ENCODE measurements around the gene TMEM185B. TPM values are rescaled to one million over a fixed set of nuclear protein-coding genes. Genes with fewer than 3 reads are reported as not detected.
A peak's percentile ranks its signal among the peaks of the same experiment; 100 is the strongest.

The TMEM185B gene
- total RNA-seq, 4 donors from 2014 or later = 35.9 to 47.9 (median 44.6) TPM

DNA sequence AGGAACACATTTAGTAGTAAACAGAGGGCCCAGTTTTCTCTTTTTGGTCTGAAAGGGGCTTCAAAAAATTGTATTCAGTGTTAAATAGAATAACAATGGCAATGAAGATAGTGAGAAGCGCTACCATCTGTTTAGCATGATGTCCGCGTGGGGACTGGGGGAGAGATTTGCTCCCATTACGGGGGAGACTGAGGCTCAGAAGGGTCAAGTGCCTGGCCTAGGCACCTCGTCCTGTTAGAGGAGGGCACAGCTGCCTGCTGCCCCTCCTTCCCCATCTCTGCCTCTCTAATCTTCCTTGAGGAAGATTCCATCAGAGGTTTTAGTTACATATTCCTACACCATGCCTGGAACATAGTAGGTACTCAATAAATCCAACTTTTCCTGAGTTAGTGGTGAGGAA, 10.1 kb upstream of the TMEM185B start:
- Histone ChIP-seq H3K4me1 (peaks cover 3 to 13% of the 10 kb centered on the region in 2 donors), H3K27me3 (no peaks in the 10 kb centered on the region), H3K36me3 (no peaks in the 10 kb centered on the region), H3K9me3 (no peaks in the 10 kb centered on the region), H3K27ac (no peak overlapping the region), H3K4me3 (replicated peaks in 1 of 3) (no peak overlapping the region)
- TF ChIP-seq POLR2A (IDR thresholded peaks at IDR 0.05) (no peak), CTCF (IDR thresholded peaks at IDR 0.05) (no peak)
- intact Hi-C loops (cut with DNase I) = no loop called here
- WGBS, 2 donors = 87 to 90% methylated on average over 5 of the region's 5 CpGs
- DNase-seq = no peak

- H3K4me1 ChIP-seq = peaks cover 3 to 13% of the 10 kb centered on the region in 2 donors
- peak overlapping the region; percentile 68 to 77 (median 77) for H3K27ac ChIP-seq
- peak overlapping the region in 1 of 3 donors; percentile 21 for H3K4me3 ChIP-seq (replicated peaks in 1 of 3)
- no peaks in the 10 kb centered on the region for H3K36me3 ChIP-seq
- peak; percentile 66 for DNase-seq
- H3K27me3 ChIP-seq = no peaks in the 10 kb centered on the region
- intact Hi-C loops (cut with DNase I) = no loop called here
- 38 to 41% methylated on average over 8 to 15 of the region's 15 CpGs for WGBS, 2 donors
- TF ChIP-seq CTCF (IDR thresholded peaks at IDR 0.05) (no peak), POLR2A (IDR thresholded peaks at IDR 0.05) (no peak)
- no peaks in the 10 kb centered on the region for H3K9me3 ChIP-seq
Observed at GRCh38 chr2:120231974-120232635, 8.9 kb upstream of the TMEM185B start.

DNA sequence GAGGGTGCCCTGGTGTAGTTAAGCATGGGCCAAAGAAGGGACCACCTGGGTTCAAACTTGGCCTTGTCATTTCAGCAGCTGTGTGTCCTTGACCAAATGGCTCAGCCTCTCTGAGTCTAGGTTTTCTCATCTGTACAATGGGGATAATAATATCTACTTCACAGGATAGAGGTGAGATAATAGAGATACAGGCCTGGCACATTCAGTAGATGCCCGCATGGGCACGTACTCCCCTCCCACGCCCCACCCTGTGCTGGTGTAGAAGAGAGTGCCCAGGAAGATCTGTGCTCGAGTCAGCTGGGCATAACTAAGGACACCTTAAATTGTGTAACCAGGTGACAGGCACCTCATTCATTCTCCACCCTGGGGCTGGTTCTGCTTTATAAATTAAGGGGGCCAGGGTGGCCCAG, 8.4 kb upstream of the TMEM185B start:
- Histone ChIP-seq H3K27me3 (no peaks in the 10 kb centered on the region), H3K4me3 (replicated peaks in 1 of 3) (no peak overlapping the region), H3K4me1 (peaks cover 3 to 13% of the 10 kb centered on the region in 2 donors), H3K36me3 (no peaks in the 10 kb centered on the region), H3K27ac (peak overlapping the region; percentile 68 to 77 (median 77)), H3K9me3 (no peaks in the 10 kb centered on the region)
- peak in 1 of 2 donors; percentile 21 for DNase-seq
- intact Hi-C loops (cut with DNase I) = no loop called here
- TF ChIP-seq POLR2A (IDR thresholded peaks at IDR 0.05) (no peak), CTCF (IDR thresholded peaks at IDR 0.05) (no peak)
- WGBS, 2 donors = 68 to 80% methylated on average over 4 of the region's 4 CpGs

- no peak overlapping the region for H3K4me3 ChIP-seq (replicated peaks in 1 of 3)
- WGBS, 2 donors = 91% methylated on average over 11 to 17 of the region's 17 CpGs
- no peaks in the 10 kb centered on the region for H3K27me3 ChIP-seq
- intact Hi-C loops (cut with DNase I) = no loop called here
- H3K4me1 ChIP-seq = peaks cover 3 to 13% of the 10 kb centered on the region in 2 donors
- no peak for TF ChIP-seq CTCF (IDR thresholded peaks at IDR 0.05)
- no peak for TF ChIP-seq POLR2A (IDR thresholded peaks at IDR 0.05)
- no peaks in the 10 kb centered on the region for H3K9me3 ChIP-seq
- no peak for DNase-seq
- no peak overlapping the region for H3K27ac ChIP-seq
- H3K36me3 ChIP-seq = no peaks in the 10 kb centered on the region
Observed at GRCh38 chr2:120230515-120231471, 7.6 kb upstream of the TMEM185B start.

Measured in thyroid gland (tissue), 4 donors.